Measurements from ENCODE around the gene CDRT4.
A peak's percentile ranks its signal among the peaks of the same experiment; 100 is the strongest.

CDRT4 gene

DNA sequence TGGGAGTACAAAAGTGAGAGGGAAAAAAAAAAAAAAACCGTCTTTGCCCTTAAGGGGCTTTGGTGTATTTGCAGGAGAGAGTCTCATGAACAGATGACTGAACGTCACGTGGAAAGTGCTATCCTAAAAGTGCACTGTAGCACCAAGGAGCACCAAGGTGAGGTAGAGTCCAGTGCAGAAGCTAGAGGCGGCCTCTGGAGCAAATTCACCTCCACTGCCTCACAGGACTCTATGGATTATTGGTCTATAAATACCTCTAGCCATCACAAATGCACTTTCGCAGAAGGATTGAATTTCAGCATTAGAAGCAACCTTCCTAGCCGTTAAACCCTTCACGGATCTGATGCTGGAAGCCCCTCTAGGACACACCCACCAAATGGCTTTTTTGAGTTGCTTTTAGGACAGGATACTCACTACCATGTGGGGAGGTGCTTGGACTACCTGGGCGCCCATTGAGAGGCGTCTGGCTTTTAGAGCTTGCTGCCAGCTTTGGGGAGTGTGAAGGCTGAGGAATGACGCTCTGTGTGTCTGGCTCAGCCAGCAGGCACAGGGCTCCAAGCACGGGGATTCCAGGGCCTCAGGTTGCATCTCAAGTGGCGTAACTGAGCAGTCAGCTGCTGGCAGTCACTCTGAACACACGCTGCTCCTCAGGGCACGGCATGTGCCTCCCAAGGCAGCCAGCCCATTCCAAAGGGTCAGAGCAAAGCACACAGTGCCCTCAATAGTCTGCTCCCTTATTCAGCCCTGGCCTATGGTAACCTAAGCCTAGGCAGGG is 52.7 kb downstream of the CDRT4 start:
- H3K27me3 ChIP-seq (ENCODE audit: control insufficient read depth in 5 of 5, insufficient read depth in 4 of 5, low read length in 5 of 5), result peaks cover 0 to 3% (median 0%) of the 10 kb centered on the region in 5 donors
- no peaks in the 10 kb centered on the region for H3K36me3 ChIP-seq (ENCODE audit: control insufficient read depth in 5 of 5, insufficient read depth in 5 of 5, low read length in 5 of 5)
- H3K4me1 ChIP-seq (ENCODE audit: control insufficient read depth in 5 of 5, insufficient read depth in 5 of 5, low read length in 5 of 5), result peaks cover 10 to 46% (median 35%) of the 10 kb centered on the region in 5 donors
- H3K4me3 ChIP-seq (ENCODE audit: low read depth in 1 of 5, low read length in 5 of 5), result no peak overlapping the region
- H3K9me3 ChIP-seq (ENCODE audit: control insufficient read depth in 5 of 5, low read length in 5 of 5), result no peaks in the 10 kb centered on the region
- H3K9ac ChIP-seq (ENCODE audit: low read length in 5 of 5), result no peak overlapping the region
- H3K27ac ChIP-seq (ENCODE audit: low read depth, low read length), result no peak overlapping the region

GRCh38 chr17:15413101-15413771 is 54.2 kb downstream of the CDRT4 start:
- Histone ChIP-seq H3K9ac (ENCODE audit: low read length in 5 of 5) (no peak overlapping the region), H3K4me3 (ENCODE audit: low read depth in 1 of 5, low read length in 5 of 5) (no peak overlapping the region), H3K9me3 (ENCODE audit: control insufficient read depth in 5 of 5, low read length in 5 of 5) (no peaks in the 10 kb centered on the region), H3K36me3 (ENCODE audit: control insufficient read depth in 5 of 5, insufficient read depth in 5 of 5, low read length in 5 of 5) (no peaks in the 10 kb centered on the region), H3K27me3 (ENCODE audit: control insufficient read depth in 5 of 5, insufficient read depth in 4 of 5, low read length in 5 of 5) (peaks cover 0 to 4% (median 0%) of the 10 kb centered on the region in 5 donors), H3K27ac (ENCODE audit: low read depth, low read length) (no peak overlapping the region), H3K4me1 (ENCODE audit: control insufficient read depth in 5 of 5, insufficient read depth in 5 of 5, low read length in 5 of 5) (peaks cover 16 to 46% (median 41%) of the 10 kb centered on the region in 5 donors)

GRCh38 chr17:15412606-15413005 is 54.8 kb downstream of the CDRT4 start:
- H3K27ac ChIP-seq (ENCODE audit: low read depth, low read length), result no peak overlapping the region
- no peaks in the 10 kb centered on the region for H3K9me3 ChIP-seq (ENCODE audit: control insufficient read depth in 5 of 5, low read length in 5 of 5)
- no peak overlapping the region for H3K4me3 ChIP-seq (ENCODE audit: low read depth in 1 of 5, low read length in 5 of 5)
- peaks cover 0 to 4% (median 0%) of the 10 kb centered on the region in 5 donors for H3K27me3 ChIP-seq (ENCODE audit: control insufficient read depth in 5 of 5, insufficient read depth in 4 of 5, low read length in 5 of 5)
- H3K36me3 ChIP-seq (ENCODE audit: control insufficient read depth in 5 of 5, insufficient read depth in 5 of 5, low read length in 5 of 5), result no peaks in the 10 kb centered on the region
- peaks cover 16 to 46% (median 41%) of the 10 kb centered on the region in 5 donors for H3K4me1 ChIP-seq (ENCODE audit: control insufficient read depth in 5 of 5, insufficient read depth in 5 of 5, low read length in 5 of 5)
- no peak overlapping the region for H3K9ac ChIP-seq (ENCODE audit: low read length in 5 of 5)

- H3K27ac ChIP-seq (ENCODE audit: low read depth, low read length), result peak overlapping the region; percentile 50
- H3K9me3 ChIP-seq (ENCODE audit: control insufficient read depth in 5 of 5, low read length in 5 of 5), result no peaks in the 10 kb centered on the region
- H3K4me1 ChIP-seq (ENCODE audit: control insufficient read depth in 5 of 5, insufficient read depth in 5 of 5, low read length in 5 of 5), result peaks cover 16 to 46% (median 41%) of the 10 kb centered on the region in 5 donors
These were observed 55.8 kb downstream of the CDRT4 start for GRCh38 chr17:15411384-15412198.

GRCh38 chr17:15409721-15410250 is 57.6 kb downstream of the CDRT4 start:
- H3K9ac ChIP-seq (ENCODE audit: low read length in 5 of 5), result peak overlapping the region in 1 of 5 donors; percentile 57
- peak overlapping the region in 4 of 5 donors; percentile 1 to 49 (median 28) for H3K4me3 ChIP-seq (ENCODE audit: low read depth in 1 of 5, low read length in 5 of 5)
- H3K27ac ChIP-seq (ENCODE audit: low read depth, low read length), result peak overlapping the region; percentile 55

More at GRCh38 chr17:15411384-15412198, 55.8 kb downstream of the CDRT4 start:
- Histone ChIP-seq H3K9ac (ENCODE audit: low read length in 5 of 5) (no peak overlapping the region), H3K27me3 (ENCODE audit: control insufficient read depth in 5 of 5, insufficient read depth in 4 of 5, low read length in 5 of 5) (peaks cover 0 to 4% (median 0%) of the 10 kb centered on the region in 5 donors), H3K36me3 (ENCODE audit: control insufficient read depth in 5 of 5, insufficient read depth in 5 of 5, low read length in 5 of 5) (no peaks in the 10 kb centered on the region), H3K4me3 (ENCODE audit: low read depth in 1 of 5, low read length in 5 of 5) (no peak overlapping the region)

GRCh38 chr17:15408803-15409202 is 58.6 kb downstream of the CDRT4 start:
- H3K4me1 ChIP-seq (ENCODE audit: control insufficient read depth in 5 of 5, insufficient read depth in 5 of 5, low read length in 5 of 5), result peaks cover 16 to 62% (median 50%) of the 10 kb centered on the region in 5 donors
- no peaks in the 10 kb centered on the region for H3K36me3 ChIP-seq (ENCODE audit: control insufficient read depth in 5 of 5, insufficient read depth in 5 of 5, low read length in 5 of 5)
- no peaks in the 10 kb centered on the region for H3K9me3 ChIP-seq (ENCODE audit: control insufficient read depth in 5 of 5, low read length in 5 of 5)
- no peak overlapping the region for H3K4me3 ChIP-seq (ENCODE audit: low read depth in 1 of 5, low read length in 5 of 5)
- H3K27me3 ChIP-seq (ENCODE audit: control insufficient read depth in 5 of 5, insufficient read depth in 4 of 5, low read length in 5 of 5), result peaks cover 0 to 4% (median 0%) of the 10 kb centered on the region in 5 donors
- H3K9ac ChIP-seq (ENCODE audit: low read length in 5 of 5), result no peak overlapping the region
- no peak overlapping the region for H3K27ac ChIP-seq (ENCODE audit: low read depth, low read length)

More at GRCh38 chr17:15409721-15410250, 57.6 kb downstream of the CDRT4 start:
- Histone ChIP-seq H3K4me1 (ENCODE audit: control insufficient read depth in 5 of 5, insufficient read depth in 5 of 5, low read length in 5 of 5) (peaks cover 16 to 55% (median 43%) of the 10 kb centered on the region in 5 donors), H3K9me3 (ENCODE audit: control insufficient read depth in 5 of 5, low read length in 5 of 5) (no peaks in the 10 kb centered on the region), H3K27me3 (ENCODE audit: control insufficient read depth in 5 of 5, insufficient read depth in 4 of 5, low read length in 5 of 5) (peaks cover 0 to 4% (median 0%) of the 10 kb centered on the region in 5 donors), H3K36me3 (ENCODE audit: control insufficient read depth in 5 of 5, insufficient read depth in 5 of 5, low read length in 5 of 5) (no peaks in the 10 kb centered on the region)

DNA sequence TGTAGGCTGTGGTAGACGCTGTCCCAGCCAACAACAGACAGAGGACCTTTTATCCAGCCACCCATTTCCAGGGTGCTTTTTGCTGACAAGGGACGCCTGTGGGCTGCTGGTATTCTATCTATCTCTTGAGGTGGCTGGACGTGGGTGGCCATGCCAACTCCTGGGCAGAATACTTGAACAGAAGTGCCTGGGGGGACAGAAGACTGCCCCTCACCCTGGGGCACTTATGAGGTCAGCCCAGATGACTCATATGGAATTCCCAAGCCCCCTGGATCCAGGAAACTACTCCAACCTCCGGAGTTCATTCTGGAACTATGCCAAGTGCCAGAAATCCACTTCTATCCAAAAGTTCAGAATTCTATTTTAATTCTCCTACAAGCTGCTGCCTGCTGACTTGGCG is 61.3 kb downstream of the CDRT4 start:
- Histone ChIP-seq H3K4me3 (ENCODE audit: low read depth in 1 of 5, low read length in 5 of 5) (no peak overlapping the region), H3K36me3 (ENCODE audit: control insufficient read depth in 5 of 5, insufficient read depth in 5 of 5, low read length in 5 of 5) (no peaks in the 10 kb centered on the region), H3K4me1 (ENCODE audit: control insufficient read depth in 5 of 5, insufficient read depth in 5 of 5, low read length in 5 of 5) (peaks cover 10 to 46% (median 44%) of the 10 kb centered on the region in 5 donors), H3K27me3 (ENCODE audit: control insufficient read depth in 5 of 5, insufficient read depth in 4 of 5, low read length in 5 of 5) (peaks cover 0 to 4% (median 0%) of the 10 kb centered on the region in 5 donors), H3K27ac (ENCODE audit: low read depth, low read length) (no peak overlapping the region), H3K9ac (ENCODE audit: low read length in 5 of 5) (no peak overlapping the region), H3K9me3 (ENCODE audit: control insufficient read depth in 5 of 5, low read length in 5 of 5) (no peaks in the 10 kb centered on the region)

- H3K27ac ChIP-seq (ENCODE audit: low read depth, low read length), result peak overlapping the region; percentile 77
- peaks cover 9 to 43% (median 40%) of the 10 kb centered on the region in 5 donors for H3K4me1 ChIP-seq (ENCODE audit: control insufficient read depth in 5 of 5, insufficient read depth in 5 of 5, low read length in 5 of 5)
- H3K9ac ChIP-seq (ENCODE audit: low read length in 5 of 5), result no peak overlapping the region
- no peak overlapping the region for H3K4me3 ChIP-seq (ENCODE audit: low read depth in 1 of 5, low read length in 5 of 5)
- no peaks in the 10 kb centered on the region for H3K9me3 ChIP-seq (ENCODE audit: control insufficient read depth in 5 of 5, low read length in 5 of 5)
- peaks cover 0 to 4% (median 0%) of the 10 kb centered on the region in 5 donors for H3K27me3 ChIP-seq (ENCODE audit: control insufficient read depth in 5 of 5, insufficient read depth in 4 of 5, low read length in 5 of 5)
- no peaks in the 10 kb centered on the region for H3K36me3 ChIP-seq (ENCODE audit: control insufficient read depth in 5 of 5, insufficient read depth in 5 of 5, low read length in 5 of 5)
These were observed 62.4 kb downstream of the CDRT4 start for GRCh38 chr17:15405058-15405415.

DNA sequence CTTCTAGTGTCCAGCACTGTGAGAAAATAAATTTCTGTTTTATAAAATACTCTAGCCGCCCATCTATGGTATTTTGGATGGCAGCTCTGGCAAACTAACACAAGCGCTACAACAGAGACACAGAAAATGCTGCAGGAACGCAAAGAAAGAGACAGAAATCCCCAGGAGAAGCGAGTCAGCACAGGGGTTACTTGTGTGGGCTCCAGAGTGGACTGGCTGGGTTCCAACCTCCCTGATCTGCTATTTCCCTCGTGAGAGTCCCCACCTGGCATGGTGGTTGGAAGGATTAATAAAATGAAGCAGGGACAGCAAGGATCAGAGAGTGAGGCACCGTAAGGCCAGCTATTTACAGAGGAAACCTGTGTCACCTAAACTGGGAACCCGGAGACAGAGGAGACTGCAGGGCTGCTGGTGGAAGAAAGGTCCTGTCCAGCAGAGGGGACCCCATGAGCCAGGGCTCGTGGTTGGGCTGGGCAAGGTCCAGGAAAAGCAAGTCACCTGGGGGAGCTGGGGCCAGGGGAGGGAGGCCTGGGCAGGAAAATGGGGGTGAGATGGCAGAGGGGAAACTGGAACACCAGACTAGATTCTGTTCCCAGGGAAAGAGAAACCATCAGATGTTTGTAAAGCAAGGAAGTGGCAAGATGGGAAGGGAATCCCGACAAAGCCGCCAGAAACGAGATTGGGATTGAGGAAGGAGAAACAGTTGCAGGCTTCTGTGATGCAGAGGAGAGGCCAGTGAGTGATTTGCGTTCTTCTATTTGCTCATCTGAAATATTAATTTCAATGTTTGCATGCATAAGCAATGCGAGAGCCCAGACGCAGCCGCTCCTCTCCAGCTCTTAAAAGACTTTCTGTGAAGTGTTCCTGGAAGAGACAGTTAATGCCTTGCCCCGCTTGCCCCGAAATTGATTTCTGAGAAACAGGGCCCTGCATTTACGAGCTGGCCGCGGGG is 63.0 kb downstream of the CDRT4 start:
- no peaks in the 10 kb centered on the region for H3K27me3 ChIP-seq (ENCODE audit: control insufficient read depth in 5 of 5, insufficient read depth in 4 of 5, low read length in 5 of 5)
- no peaks in the 10 kb centered on the region for H3K36me3 ChIP-seq (ENCODE audit: control insufficient read depth in 5 of 5, insufficient read depth in 5 of 5, low read length in 5 of 5)
- H3K4me1 ChIP-seq (ENCODE audit: control insufficient read depth in 5 of 5, insufficient read depth in 5 of 5, low read length in 5 of 5), result peaks cover 4 to 40% (median 37%) of the 10 kb centered on the region in 5 donors
- H3K27ac ChIP-seq (ENCODE audit: low read depth, low read length), result peak overlapping the region; percentile 77
- H3K9ac ChIP-seq (ENCODE audit: low read length in 5 of 5), result peak overlapping the region in 1 of 5 donors; percentile 6
- peak overlapping the region in 3 of 5 donors; percentile 14 to 26 (median 17) for H3K4me3 ChIP-seq (ENCODE audit: low read depth in 1 of 5, low read length in 5 of 5)
- H3K9me3 ChIP-seq (ENCODE audit: control insufficient read depth in 5 of 5, low read length in 5 of 5), result no peaks in the 10 kb centered on the region

All from subcutaneous abdominal adipose tissue (tissue), 5 donors.